Lower leg skin (tissue), 4 donors: Measurements from ENCODE around the gene GAL3ST2. TPM values are rescaled to one million over a fixed set of nuclear protein-coding genes. Genes with fewer than 3 reads are reported as not detected.

ENCODE experiments used
- DNase-seq, 2 donors: peaks; one replicate each; pipeline ENCODE4 v3.0.0-alpha.2; 2019; ENCODE audit warnings: low spot score in 2 of 2
- H3K4me3 ChIP-seq: fragments of 200-600 bp; sonication (generic); 2 replicates; pipeline ENCODE4 v1.5.1; 2017; ENCODE audit warnings: mild to moderate bottlenecking, low read depth; ENCODE audit not compliant: poor library complexity, severe bottlenecking
- POLR2A ChIP-seq, 2 donors: fragments of 450-650 bp; IDR thresholded peaks; one replicate each; pipeline ENCODE4 v1.6.1; 2016 to 2017; ENCODE audit warnings: antibody characterized with exemption in 2 of 2, mild to moderate bottlenecking in 1 of 2, moderate library complexity in 1 of 2
- WGBS, 2 donors: methylation state at CpG; one replicate each; pipeline ENCODE4 v1.1.5; 2018; 5-methylcytosine and 5-hydroxymethylcytosine counted together
- intact Hi-C: fragments of 100-400 bp; cut with DNase I; formaldehyde crosslinking; loops from one replicate; pipeline ENCODE4 v1.15.0; 2023; ENCODE audit warnings: low total_unique reads
- total RNA-seq, 4 donors: library from RNA; depleted of rRNA; stranded (reverse); fragments of >200 nt; gene quantifications; one replicate each; pipeline ENCODE4 v1.1.0, GENCODE V29; 2016
- TF ChIP-seq, protein P1 (sequence below), 3 donors: fragments of 450-650 bp; IDR thresholded peaks; one replicate each; pipeline ENCODE4 v1.5.1; 2016; ENCODE audit warnings: antibody characterized with exemption in 3 of 3, mild to moderate bottlenecking in 3 of 3, moderate library complexity in 2 of 3

The GAL3ST2 gene
- total RNA-seq, 4 donors from 2014 or later = 0.34 to 4.7 (median 0.54) TPM

DNA sequence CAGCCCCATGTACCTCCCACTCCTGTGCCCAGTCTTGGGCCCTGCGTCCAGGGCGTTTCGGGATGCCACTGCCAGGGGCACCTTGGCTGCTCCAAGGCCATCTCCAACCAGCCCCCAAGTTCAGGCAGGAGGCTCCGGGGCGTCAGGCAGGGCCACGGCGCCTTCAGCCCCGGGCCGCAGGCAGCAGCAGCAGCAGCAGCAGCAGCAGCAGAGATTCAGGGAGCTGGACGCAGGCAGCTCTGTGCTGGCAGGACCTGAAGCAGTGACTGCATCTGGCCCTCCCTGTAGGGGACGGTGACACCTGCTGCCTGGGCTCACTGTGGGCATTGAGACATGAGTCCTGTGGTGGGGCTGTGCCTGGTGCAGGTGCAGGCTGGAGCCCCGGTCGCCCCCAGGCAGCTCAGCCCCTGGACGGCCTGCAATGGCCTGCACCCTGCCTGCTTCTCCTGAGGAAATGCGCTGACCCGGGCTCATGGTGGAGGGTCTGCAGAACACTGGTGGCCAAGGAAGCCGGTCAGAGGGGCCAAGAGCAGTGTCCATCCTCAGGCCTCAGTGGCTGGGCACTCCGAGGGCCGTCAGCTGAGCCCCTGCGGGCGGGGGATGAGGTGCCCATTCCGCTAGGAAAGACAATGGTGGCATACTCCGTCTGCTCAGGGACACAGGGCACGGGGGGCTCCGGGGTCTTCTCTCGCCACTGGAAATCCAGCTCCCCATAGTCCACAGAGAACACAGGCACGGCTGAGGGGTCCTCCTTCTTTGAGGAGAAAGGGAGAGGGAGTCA, 74.1 kb downstream of the GAL3ST2 start:
- no peak for TF ChIP-seq POLR2A (IDR thresholded peaks at IDR 0.05)
- TF ChIP-seq, protein P1, sequence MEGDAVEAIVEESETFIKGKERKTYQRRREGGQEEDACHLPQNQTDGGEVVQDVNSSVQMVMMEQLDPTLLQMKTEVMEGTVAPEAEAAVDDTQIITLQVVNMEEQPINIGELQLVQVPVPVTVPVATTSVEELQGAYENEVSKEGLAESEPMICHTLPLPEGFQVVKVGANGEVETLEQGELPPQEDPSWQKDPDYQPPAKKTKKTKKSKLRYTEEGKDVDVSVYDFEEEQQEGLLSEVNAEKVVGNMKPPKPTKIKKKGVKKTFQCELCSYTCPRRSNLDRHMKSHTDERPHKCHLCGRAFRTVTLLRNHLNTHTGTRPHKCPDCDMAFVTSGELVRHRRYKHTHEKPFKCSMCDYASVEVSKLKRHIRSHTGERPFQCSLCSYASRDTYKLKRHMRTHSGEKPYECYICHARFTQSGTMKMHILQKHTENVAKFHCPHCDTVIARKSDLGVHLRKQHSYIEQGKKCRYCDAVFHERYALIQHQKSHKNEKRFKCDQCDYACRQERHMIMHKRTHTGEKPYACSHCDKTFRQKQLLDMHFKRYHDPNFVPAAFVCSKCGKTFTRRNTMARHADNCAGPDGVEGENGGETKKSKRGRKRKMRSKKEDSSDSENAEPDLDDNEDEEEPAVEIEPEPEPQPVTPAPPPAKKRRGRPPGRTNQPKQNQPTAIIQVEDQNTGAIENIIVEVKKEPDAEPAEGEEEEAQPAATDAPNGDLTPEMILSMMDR (IDR thresholded peaks at IDR 0.05) = no peak
- WGBS, 2 donors = 90 to 93% methylated on average over 21 to 26 of the region's 27 CpGs
- peak in 1 of 2 donors; percentile 70 for DNase-seq
- no peak overlapping the region for H3K4me3 ChIP-seq
- intact Hi-C loops = no loop called here

DNA sequence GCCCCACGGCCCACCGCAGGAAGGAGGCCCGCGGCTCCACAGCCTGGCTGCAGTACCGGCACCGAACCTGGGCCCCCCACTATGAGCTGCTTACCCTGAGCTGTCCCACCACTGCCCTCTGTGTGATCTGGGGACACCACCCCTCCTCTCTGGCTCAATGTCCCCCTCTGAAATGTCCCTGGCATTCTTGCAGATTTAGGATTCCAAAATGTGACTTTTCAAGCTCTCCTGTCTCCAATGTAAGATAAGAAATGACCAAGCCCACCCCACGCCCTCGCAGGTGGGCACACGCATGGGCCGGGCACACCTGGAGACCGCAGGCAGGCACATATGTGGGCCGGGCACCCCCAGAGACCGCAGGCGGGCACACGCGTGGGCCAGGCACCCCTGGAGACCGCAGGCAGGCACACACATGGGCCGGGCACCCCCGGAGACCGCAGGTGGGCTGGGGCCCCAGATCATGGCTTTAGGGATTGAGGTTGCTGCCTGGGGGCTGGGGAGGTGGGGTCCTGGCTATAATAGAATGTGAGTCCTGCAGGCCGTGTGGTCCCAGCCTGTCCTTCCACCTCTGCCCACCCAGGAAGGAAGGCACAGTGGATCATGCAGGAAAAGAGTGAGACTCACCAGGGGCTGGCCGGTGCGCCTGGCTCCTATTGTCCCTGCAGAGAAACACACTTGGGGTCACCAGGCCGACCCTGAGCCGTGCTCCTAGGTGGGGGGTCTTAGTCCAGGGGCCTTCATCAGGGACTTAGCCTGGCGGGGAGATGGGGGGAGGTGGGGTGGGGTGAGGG, 74.9 kb downstream of the GAL3ST2 start:
- 87 to 90% methylated on average over 23 to 26 of the region's 26 CpGs for WGBS, 2 donors
- no peak overlapping the region for H3K4me3 ChIP-seq
- intact Hi-C loops = no loop called here
- peak in 1 of 2 donors; percentile 81 for DNase-seq
- TF ChIP-seq, protein P1 (IDR thresholded peaks at IDR 0.05) = no peak
- no peak for TF ChIP-seq POLR2A (IDR thresholded peaks at IDR 0.05)

DNA sequence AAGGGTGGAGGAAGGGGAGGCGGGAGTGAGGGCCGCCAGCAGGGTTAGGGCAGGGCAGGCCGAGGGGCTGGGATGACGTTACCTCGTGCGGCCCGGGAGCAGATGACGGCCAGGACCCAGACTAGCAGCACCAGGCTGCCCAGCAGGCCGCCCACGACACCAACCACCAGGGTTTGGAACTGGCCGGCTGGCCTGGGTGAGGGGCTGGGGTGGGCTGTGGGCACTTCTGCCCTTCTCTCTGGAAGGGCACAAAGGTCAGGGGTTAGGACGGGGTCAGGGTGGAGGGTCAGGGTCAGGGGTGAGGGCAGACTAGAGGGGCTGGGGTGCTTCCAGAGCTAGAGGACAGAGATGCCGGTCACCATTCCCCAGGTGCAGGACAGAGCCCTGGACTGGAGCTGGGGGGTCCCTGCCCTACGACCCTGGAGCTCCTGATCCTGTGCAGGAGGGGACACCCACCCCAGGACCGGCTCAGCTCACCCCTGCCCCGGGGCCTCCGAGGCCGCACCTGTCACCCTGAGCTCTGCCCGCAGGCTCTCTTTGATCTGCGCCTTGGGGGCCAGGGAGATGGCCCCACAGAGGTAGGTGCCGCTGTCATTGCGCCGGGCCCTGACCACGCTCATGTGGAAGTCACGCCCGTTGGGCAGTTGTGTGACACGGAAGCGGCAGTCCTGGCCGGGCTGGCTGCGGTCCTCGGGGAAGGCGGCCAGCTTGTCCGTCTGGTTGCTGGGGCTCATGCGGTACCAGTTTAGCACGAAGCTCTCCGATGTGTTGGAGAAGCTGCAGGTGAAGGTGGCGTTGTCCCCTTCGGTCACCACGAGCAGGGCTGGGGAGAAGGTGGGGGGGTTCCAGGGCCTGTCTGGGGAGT, 75.7 kb downstream of the GAL3ST2 start:
- no peak overlapping the region for H3K4me3 ChIP-seq
- intact Hi-C loops = no loop called here
- peak in 1 of 2 donors; percentile 77 for DNase-seq
- WGBS, 2 donors = 91 to 93% methylated on average over 34 to 39 of the region's 39 CpGs
- TF ChIP-seq POLR2A (IDR thresholded peaks at IDR 0.05) = no peak

DNA sequence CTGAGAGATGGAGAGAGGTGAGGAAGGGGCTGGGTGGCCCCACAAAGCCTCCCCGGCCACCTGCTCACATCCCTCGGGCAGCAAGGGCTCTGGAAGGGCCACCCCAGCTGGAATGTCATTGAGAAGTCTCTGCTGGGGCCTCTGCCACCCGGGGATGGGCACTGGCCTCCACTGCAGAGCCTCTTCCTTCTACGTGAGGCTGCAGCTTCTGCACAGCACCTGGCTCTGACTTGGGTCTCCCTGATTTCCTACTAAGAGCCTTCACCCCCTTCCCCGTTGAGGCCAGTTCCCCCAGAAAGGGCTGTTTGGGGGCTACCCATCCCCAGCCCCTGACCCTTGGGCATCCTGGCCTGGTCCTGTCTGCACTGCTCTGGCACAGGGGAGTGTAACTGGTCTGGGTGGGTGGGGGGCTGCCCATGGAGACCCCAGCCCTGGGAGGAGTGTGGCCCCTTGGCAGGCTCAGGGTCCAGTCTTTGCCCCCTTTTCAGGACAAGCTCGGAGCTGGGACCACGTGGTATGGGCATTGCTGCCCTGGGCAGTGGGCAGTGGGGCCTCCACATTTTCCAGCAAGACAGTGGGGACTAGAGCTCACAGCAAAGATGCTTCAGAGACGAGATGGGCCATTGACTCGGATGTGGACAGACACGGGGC, 76.5 kb downstream of the GAL3ST2 start:
- H3K4me3 ChIP-seq = no peak overlapping the region
- intact Hi-C loops = no loop called here
- no peak for TF ChIP-seq POLR2A (IDR thresholded peaks at IDR 0.05)
- TF ChIP-seq, protein P1 (IDR thresholded peaks at IDR 0.05) = no peak
- 91 to 95% methylated on average over 7 to 10 of the region's 10 CpGs for WGBS, 2 donors
- peak in 1 of 2 donors; percentile 74 for DNase-seq

Other genes with a start within 250 kb of the GAL3ST2 start
- 10 to 100 TPM; 44.2 to 59.9 (median 54.7) TPM for gene BOK, start 218.1 kb upstream of the GAL3ST2 start, total RNA-seq
- 10 to 100 TPM; 52.4 to 60.7 (median 58.3) TPM for gene THAP4, start 139.7 kb upstream of the GAL3ST2 start, total RNA-seq
- 10 to 100 TPM; 48.4 to 86.2 (median 63.3) TPM for gene ATG4B, start 139.1 kb upstream of the GAL3ST2 start, total RNA-seq
- gene DTYMK, start 90.0 kb upstream of the GAL3ST2 start, total RNA-seq = 10 to 100 TPM in 3 of 4 donors, 1 to 10 TPM in 1; 6.6 to 16.2 (median 12.0) TPM
- gene ING5, start 74.8 kb upstream of the GAL3ST2 start, total RNA-seq = 10 to 100 TPM; 31.6 to 73.9 (median 35.7) TPM
- 10 to 100 TPM; 34.8 to 65.1 (median 48.2) TPM for gene D2HGDH, start 42.2 kb upstream of the GAL3ST2 start, total RNA-seq
- gene NEU4, start 32.4 kb downstream of the GAL3ST2 start, total RNA-seq = under 1 TPM in 1 of 4 donors, not detected in 3; 0.15 TPM
- gene PDCD1, start 82.1 kb downstream of the GAL3ST2 start, total RNA-seq = 1 to 10 TPM in 1 of 4 donors, under 1 TPM in 2, not detected in 1; 0.42 to 1.3 (median 0.86) TPM
- gene RTP5, start 92.9 kb downstream of the GAL3ST2 start, total RNA-seq = under 1 TPM in 2 of 4 donors, not detected in 2; 0.10 to 0.23 TPM